AG08396 (cell line): ENCODE data around the gene ZNF239.
"Not testable (repeated sequence)": the region's sequence is repeated elsewhere in the genome, so short reads cannot be mapped to it uniquely, and the experiment has no call there.

Experiments
- DNase-seq: peaks from one replicate; pipeline ENCODE4 v3.0.0; 2012; ENCODE audit warnings: low spot score, mixed read lengths

The ZNF239 gene

DNA sequence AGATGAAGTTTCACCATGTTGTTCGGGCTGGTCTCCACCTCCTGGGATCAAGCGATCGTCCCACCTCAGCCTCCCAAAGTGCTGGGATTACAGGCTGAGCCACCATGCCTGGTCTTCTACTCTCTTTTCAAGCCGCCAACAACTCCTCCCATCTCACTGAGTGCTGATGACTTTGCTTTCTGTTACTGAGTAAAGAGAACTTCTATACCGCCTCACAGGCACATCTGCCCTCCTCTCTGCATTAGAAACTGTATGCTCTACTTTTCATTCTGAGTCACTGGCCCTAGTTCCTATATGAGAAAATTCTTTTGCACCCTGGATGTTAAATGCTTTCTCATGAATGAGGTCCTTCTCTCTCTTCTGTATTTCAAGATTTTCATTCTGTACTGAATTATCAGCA lies 2.2 kb upstream of the ZNF239 start:
- no peak for DNase-seq

DNA sequence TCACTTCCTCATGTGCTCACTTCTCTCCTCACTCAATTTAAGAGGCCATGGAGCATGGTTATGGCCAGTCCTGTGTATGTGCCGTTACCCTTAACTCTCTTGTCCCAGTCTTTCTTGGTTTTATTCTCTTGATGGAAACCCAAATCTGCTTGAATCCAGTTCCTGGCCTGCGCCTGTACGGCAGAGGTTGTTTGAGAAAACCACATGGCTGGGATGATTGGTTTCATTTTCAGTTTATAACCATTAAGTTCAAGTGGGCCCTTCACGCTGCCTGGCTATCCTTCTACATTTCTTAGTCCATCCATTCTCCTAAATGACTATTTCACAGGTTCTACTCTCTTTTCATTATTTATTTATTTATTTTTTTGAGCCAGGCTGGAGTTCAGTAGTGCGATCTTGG lies 1.6 kb upstream of the ZNF239 start:
- DNase-seq: no peak

DNA sequence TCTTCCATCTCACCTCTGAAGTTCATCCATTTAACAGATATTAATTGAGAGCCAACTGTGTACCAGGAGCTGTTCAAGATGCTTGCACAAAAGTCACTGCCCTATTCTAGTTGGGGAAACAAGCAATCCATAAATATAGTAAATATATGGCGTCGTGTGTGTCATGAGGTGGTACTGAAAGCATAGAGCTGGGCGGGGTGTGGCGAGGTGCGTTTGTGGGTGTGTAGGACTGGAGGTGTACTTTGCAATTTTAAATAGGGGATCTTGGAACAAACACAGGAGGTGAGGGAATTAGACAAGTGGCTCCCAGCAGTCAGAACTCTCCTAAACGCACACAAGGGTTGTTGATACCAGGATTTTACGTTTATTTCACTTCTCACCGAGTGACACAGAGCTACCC lies 490 bp upstream of the ZNF239 start:
- DNase-seq: no peak

DNA sequence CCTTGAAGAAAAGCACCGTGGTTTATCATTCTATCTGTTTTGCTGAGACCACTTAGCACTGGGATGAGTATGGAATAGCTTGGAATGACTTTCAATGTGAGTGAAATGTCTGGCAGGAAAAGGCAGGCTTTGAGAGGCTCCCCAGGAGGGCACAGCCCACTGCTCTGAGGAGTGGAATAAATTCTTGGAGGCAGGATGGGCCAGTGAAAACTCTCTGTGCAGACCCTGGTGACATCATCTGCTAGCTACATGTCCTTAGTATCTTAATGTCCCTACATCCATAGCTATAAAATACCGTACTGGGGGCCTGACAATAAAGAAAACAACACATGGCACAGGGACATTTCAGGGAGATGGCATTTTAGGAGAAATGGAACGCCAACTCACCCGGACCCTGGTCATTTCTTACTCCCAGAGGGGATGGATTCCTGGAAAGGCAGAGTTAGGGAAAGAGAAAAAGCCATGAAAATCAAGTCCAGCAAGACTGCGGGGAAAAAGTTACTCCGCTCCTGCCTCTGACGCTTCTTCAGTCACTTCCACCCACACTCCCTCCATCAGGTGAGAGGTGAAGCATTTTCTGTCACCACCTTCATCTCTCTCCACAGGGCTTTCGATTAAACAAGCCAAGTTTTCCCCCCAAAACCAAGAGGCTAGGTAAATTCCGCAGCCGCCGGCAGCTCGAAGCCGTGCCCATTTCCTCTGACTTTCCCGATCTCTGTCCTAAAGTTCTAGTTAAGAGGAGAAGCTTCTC lies 991 bp downstream of the ZNF239 start:
- DNase-seq: no peak

GRCh38 chr10:43570971-43571370 lies 3.4 kb downstream of the ZNF239 start:
- no peak for DNase-seq

DNA sequence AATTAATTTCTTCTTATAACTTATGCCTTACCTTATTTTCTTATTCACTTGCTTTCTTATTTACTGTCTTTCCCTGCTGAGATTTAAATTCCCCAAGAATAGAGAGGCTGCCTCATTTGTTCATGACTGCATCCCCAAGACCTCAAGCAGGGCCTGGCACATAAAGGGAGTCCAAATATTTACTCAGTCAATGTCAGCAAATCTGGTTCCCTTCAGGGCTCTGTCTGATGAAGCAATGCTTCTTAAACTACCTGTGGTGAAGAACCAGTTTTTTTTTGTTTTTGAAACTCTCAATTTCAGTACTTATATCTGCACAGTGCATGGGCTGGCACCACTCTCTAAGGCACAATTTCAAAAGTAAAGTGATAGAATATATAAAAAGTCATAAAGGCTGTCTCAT lies 4.7 kb downstream of the ZNF239 start:
- DNase-seq: no peak

DNA sequence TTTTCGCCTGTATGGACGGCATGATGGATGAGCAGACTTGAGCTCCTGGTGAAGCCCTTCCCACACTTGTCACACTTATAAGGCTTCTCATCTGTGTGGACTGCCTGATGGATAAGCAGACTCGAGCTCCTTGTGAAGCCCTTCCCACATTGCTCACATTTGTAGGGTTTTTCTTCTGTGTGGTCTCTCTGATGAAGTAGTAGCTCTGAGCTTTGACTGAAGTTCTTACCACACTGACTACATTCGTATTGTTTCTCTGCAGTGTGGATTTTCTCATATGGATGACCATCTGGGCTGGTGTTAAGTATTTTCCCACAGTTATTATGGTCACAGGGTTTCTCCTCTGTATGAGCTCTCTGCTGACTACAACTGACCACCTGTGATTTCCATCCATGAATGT lies 17.2 kb downstream of the ZNF239 start:
- no peak for DNase-seq

DNA sequence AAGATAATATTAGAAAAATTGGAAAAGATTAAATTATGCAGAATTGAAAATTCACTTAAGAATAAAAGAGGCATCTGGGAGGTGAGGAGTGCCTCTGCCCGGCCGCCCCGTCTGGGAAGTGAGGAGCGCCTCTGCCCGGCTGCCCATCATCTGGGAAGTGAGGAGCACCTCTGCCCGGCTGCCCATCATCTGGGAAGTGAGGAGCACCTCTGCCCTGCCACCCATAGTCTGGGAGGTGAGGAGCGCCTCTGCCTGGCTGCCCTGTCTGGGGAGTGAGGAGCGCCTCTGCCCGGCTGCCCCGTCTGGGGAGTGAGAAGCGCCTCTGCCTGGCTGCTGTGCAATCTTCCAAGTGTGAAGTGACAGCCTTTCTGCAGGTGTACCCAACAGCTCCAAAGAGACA lies 30.7 kb downstream of the ZNF239 start:
- not testable (repeated sequence) for DNase-seq

DNA sequence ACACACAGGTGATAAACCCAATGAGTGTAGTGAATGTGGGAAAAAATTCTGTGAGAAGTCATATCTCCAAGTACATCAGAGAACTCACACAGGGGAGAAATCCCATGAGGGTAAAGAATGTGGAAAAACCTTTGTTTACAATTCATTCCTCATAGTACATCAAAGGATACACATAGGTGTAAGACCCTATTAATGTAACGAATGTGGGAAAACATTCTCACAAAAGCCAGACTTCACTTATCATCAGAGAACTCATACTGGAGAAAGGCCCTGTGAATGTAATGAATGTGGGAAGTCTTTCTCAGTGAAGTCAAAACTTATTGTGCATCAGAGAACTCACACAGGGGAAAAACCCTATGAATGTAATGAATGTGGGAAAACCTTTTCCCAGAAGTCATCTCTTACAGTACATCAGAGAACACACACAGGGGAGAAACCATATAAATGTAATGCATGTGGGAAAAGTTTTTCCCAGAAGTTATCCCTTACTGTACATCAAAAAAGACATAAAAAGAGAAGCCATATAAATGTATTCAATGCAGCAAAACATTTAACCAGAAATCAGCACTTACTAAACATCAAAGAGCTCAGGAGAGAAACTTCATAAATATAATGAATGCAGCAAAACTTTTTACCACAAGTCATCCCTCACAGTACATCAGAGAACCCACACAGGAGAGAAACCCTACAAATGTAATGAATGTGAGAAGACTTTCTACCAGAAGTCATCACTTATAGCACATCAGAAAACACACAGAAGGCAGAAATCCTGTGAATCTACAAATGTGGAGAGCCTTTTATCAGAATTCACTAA lies 49.8 kb downstream of the ZNF239 start:
- no peak for DNase-seq
